ENCODE results near the gene DCPS.
"Not testable (repeated sequence)": the region's sequence is repeated elsewhere in the genome, so short reads cannot be mapped to it uniquely, and the experiment has no call there.

The DCPS gene

GRCh38 chr11:126382641-126383040 lies 78.8 kb downstream of the DCPS start:
- not testable (repeated sequence) for DNase-seq (ENCODE audit: low read depth in 2 of 2)

GRCh38 chr11:126383339-126384335 lies 79.8 kb downstream of the DCPS start:
- DNase-seq (ENCODE audit: low read depth in 2 of 2) = no peak

- DNase-seq (ENCODE audit: low read depth in 2 of 2) = no peak
Measured at GRCh38 chr11:126384449-126385070, 80.7 kb downstream of the DCPS start.

GRCh38 chr11:126385991-126386728 lies 82.3 kb downstream of the DCPS start:
- no peak for DNase-seq (ENCODE audit: low read depth in 2 of 2)

- DNase-seq (ENCODE audit: low read depth in 2 of 2) = not testable (repeated sequence)
Measured at GRCh38 chr11:126386729-126387071, 82.8 kb downstream of the DCPS start.

GRCh38 chr11:126387857-126388256 lies 84.0 kb downstream of the DCPS start:
- DNase-seq (ENCODE audit: low read depth in 2 of 2) = no peak

- no peak for DNase-seq (ENCODE audit: low read depth in 2 of 2)
Measured at GRCh38 chr11:126390272-126390867, 86.5 kb downstream of the DCPS start.

GRCh38 chr11:126391286-126391954 lies 87.6 kb downstream of the DCPS start:
- DNase-seq (ENCODE audit: low read depth in 2 of 2) = no peak

- DNase-seq (ENCODE audit: low read depth in 2 of 2) = no peak
Measured at GRCh38 chr11:126391970-126392632, 88.2 kb downstream of the DCPS start.

GRCh38 chr11:126392633-126393013 lies 88.8 kb downstream of the DCPS start:
- DNase-seq (ENCODE audit: low read depth in 2 of 2) = no peak

GRCh38 chr11:126393143-126393542 lies 89.3 kb downstream of the DCPS start:
- DNase-seq (ENCODE audit: low read depth in 2 of 2) = no peak

GRCh38 chr11:126394036-126394435 lies 90.2 kb downstream of the DCPS start:
- no peak for DNase-seq (ENCODE audit: low read depth in 2 of 2)

GRCh38 chr11:126394634-126395072 lies 90.8 kb downstream of the DCPS start:
- not testable (repeated sequence) for DNase-seq (ENCODE audit: low read depth in 2 of 2)
